NB4 (cell line): ENCODE results near the gene C12orf42.

Source experiments
- DNase-seq: peaks from one replicate; pipeline ENCODE4 v3.0.0; 2010; ENCODE audit warnings: low read depth
- H3K4me3 ChIP-seq: one replicate; pipeline ENCODE4 v1.5.1; 2011; ENCODE audit warnings: mild to moderate bottlenecking, low read depth, low read length, moderate library complexity
- MAX ChIP-seq: IDR thresholded peaks from 2 replicates; pipeline ENCODE4 v1.6.1; 2011; ENCODE audit warnings: low read depth, low read length
- MYC ChIP-seq: IDR thresholded peaks from 2 replicates; pipeline ENCODE4 v1.6.1; 2011; ENCODE audit warnings: low read depth, low read length
- POLR2A ChIP-seq: IDR thresholded peaks from 2 replicates; pipeline ENCODE4 v1.6.1; 2011; ENCODE audit warnings: mild to moderate bottlenecking; ENCODE audit not compliant: insufficient read length; ENCODE audit errors: extremely low read depth
- TF ChIP-seq, protein P1 (sequence below): IDR thresholded peaks from one replicate; pipeline ENCODE4 v1.5.1; 2012; ENCODE audit warnings: low read depth, low read length

Gene C12orf42

GRCh38 chr12:103348935-103349334 is 146.8 kb downstream of the C12orf42 start:
- no peak for DNase-seq
- TF ChIP-seq MYC (no peak), MAX (no peak), POLR2A (no peak)
- TF ChIP-seq, protein P1, sequence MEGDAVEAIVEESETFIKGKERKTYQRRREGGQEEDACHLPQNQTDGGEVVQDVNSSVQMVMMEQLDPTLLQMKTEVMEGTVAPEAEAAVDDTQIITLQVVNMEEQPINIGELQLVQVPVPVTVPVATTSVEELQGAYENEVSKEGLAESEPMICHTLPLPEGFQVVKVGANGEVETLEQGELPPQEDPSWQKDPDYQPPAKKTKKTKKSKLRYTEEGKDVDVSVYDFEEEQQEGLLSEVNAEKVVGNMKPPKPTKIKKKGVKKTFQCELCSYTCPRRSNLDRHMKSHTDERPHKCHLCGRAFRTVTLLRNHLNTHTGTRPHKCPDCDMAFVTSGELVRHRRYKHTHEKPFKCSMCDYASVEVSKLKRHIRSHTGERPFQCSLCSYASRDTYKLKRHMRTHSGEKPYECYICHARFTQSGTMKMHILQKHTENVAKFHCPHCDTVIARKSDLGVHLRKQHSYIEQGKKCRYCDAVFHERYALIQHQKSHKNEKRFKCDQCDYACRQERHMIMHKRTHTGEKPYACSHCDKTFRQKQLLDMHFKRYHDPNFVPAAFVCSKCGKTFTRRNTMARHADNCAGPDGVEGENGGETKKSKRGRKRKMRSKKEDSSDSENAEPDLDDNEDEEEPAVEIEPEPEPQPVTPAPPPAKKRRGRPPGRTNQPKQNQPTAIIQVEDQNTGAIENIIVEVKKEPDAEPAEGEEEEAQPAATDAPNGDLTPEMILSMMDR, result no peak

GRCh38 chr12:103336940-103337339 is 158.8 kb downstream of the C12orf42 start:
- H3K4me3 ChIP-seq, result no peak overlapping the region
- DNase-seq, result no peak
- TF ChIP-seq MYC (no peak), POLR2A (no peak), MAX (no peak)
- TF ChIP-seq, protein P1, result no peak

More at GRCh38 chr12:103348935-103349334, 146.8 kb downstream of the C12orf42 start:
- no peak overlapping the region for H3K4me3 ChIP-seq

DNA sequence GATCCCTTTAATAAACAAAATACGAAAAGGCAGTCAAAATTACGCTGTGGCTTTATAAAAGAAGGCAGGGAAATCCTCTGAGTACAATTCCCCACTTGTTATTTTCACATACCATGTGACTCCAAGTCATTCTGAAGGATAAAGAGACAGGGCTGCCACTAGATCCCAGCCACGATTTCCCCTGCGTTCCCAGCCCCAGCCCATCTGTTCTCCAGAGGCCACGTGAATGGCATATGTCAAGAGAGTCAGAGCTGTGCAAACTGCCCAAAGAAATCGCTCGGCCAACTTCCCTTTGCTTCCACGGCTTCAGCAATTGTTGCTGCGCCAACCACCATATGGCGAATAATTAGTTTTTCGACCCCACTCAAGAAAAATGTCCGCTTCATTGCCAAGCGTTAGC is 161.3 kb downstream of the C12orf42 start:
- TF ChIP-seq MYC (no peak), MAX (no peak), POLR2A (no peak)
- TF ChIP-seq, protein P1, result no peak

DNA sequence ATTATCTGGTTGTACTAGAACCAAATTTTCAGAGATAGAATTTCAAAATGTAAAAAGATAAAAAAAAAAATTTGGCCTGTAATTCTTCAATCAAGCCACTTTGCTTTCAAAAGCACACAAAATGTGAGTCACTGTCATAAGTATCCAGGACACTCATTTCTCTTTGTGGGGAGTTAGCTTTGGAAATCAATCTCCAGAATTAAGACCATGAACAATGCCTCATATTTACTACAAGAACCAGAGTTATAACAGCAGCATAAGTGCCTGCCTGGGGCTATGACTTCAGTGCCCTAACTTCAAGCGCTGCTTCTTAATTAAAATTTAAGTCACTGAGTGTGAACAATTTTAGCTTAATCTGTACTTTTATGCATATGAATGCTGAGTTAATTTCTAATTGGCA is 162.1 kb downstream of the C12orf42 start:
- no peak for DNase-seq
- no peak overlapping the region for H3K4me3 ChIP-seq
- TF ChIP-seq, protein P1, result no peak

More for the DNA sequence above, 161.3 kb downstream of the C12orf42 start:
- no peak for DNase-seq
- H3K4me3 ChIP-seq, result no peak overlapping the region

DNA sequence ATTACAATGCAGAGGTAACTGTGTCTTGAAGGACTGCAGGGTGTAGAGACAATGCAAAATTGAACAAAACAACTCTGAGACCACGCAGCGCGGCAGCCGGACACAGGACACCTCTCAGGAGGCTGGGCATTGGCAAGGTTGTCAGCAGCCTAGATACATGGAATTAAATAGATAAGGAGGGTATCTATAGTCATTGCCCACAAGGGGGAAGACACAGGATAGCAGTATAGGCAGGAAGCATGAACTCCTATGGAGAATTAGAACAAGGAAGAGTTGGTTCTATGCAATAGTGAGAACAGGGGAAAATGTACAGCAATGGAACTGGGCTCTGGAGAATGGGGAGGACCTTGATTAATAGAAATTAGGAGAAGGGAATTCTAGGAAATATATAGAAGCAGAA is 164.1 kb downstream of the C12orf42 start:
- no peak overlapping the region for H3K4me3 ChIP-seq
- DNase-seq, result no peak
- TF ChIP-seq, protein P1, result no peak
- TF ChIP-seq POLR2A (no peak), MYC (no peak), MAX (no peak)

DNA sequence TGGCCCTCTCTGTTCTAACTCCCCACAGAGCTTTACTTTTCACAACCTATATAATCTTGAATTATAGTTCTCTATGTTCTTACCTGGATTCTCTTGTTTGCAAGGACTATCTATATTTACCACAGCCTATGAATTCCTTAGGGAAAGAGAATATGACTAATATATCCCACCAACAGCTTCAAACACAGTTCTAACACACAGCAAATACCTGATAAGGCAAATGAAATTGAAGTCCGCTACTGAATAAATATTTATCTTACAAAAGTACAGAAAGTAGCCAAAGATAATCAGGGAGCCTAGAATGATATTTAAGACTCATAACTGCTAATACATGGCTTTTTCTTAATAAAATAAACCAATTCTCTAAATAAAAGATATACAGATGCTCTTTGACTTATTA is 165.1 kb downstream of the C12orf42 start:
- no peak for DNase-seq
- TF ChIP-seq MAX (no peak), POLR2A (no peak), MYC (no peak)
- TF ChIP-seq, protein P1, result no peak
- no peak overlapping the region for H3K4me3 ChIP-seq
